ENCODE measurements around the gene INPP4B.

DNA sequence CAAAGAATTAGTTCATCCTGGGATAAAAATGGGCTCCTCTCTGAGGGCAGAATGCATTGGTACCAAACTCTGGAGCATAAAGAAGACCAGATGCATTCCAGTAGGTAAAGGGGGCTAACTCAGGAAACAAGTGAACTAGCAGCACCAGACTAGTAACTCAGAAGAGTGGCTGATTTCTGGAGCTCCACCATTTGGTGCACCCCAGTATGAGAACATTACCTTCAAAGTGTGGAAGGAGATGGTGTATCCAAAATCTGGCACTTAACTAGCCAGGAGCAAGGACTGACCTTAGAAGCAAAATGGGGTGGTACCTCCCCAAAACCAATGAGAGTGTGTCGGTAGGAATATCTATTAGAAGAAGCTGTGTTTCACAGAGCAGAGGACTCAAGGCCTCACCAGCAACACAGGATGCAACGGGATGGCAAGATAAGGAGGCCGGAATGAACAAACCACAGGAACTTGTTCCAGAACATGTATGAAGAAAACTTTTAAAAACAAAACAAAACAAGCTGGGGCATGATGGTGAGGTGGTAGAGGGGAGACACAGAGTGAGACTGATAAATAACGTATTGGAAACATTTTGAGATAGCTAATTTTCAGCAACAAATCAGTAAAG is 142.3 kb downstream of the INPP4B start:
- TF ChIP-seq, protein P1, sequence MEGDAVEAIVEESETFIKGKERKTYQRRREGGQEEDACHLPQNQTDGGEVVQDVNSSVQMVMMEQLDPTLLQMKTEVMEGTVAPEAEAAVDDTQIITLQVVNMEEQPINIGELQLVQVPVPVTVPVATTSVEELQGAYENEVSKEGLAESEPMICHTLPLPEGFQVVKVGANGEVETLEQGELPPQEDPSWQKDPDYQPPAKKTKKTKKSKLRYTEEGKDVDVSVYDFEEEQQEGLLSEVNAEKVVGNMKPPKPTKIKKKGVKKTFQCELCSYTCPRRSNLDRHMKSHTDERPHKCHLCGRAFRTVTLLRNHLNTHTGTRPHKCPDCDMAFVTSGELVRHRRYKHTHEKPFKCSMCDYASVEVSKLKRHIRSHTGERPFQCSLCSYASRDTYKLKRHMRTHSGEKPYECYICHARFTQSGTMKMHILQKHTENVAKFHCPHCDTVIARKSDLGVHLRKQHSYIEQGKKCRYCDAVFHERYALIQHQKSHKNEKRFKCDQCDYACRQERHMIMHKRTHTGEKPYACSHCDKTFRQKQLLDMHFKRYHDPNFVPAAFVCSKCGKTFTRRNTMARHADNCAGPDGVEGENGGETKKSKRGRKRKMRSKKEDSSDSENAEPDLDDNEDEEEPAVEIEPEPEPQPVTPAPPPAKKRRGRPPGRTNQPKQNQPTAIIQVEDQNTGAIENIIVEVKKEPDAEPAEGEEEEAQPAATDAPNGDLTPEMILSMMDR (IDR thresholded peaks at IDR 0.05): no peak
- no peak for TF ChIP-seq POLR2A (IDR thresholded peaks at IDR 0.05)

Measured in uterus (tissue), 2 donors.